ENCODE data around the gene KCNJ9.

DNA sequence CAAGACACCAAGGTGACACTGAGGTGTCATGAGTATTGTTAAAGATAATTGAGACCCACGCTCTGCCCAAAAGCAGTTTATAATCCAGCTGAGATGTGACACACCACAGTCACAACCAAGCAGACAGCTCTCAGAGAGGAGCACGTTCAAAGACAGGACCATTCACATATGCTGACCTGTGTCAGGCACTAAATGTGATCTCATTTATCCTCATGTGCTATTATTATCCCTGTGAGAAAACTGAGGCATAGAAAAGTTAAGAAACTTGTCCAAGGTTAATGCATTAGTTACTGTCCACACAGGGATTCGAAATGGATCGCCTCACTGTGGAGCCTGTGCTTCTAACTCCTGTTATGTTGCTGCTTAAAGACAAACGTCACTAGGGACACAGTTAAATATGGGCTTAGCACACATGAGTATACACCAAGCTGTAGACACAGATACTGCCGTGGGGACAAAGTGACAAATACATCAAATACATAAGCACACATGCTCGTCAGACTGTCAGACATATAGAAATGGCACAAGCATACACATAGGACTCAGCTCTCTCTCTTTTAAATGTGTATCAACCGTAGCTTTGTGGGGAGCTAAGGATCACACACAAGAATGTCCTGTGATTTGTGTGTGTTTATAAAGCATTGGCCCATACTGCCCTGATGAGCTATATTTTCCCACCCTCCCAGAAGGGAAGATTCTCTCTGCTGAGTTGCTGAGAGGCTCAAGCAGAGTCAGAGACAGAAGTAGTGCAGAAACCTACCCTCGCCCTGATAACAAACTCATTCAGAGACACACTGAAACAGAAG is 20.6 kb downstream of the KCNJ9 start:
- TF ChIP-seq, protein P1, sequence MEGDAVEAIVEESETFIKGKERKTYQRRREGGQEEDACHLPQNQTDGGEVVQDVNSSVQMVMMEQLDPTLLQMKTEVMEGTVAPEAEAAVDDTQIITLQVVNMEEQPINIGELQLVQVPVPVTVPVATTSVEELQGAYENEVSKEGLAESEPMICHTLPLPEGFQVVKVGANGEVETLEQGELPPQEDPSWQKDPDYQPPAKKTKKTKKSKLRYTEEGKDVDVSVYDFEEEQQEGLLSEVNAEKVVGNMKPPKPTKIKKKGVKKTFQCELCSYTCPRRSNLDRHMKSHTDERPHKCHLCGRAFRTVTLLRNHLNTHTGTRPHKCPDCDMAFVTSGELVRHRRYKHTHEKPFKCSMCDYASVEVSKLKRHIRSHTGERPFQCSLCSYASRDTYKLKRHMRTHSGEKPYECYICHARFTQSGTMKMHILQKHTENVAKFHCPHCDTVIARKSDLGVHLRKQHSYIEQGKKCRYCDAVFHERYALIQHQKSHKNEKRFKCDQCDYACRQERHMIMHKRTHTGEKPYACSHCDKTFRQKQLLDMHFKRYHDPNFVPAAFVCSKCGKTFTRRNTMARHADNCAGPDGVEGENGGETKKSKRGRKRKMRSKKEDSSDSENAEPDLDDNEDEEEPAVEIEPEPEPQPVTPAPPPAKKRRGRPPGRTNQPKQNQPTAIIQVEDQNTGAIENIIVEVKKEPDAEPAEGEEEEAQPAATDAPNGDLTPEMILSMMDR (IDR thresholded peaks at IDR 0.05; ENCODE audit: low read depth, low read length, missing input control), result no peak
- no peak for TF ChIP-seq RAD21 (IDR thresholded peaks at IDR 0.05)
- no peak for TF ChIP-seq ATF3 (IDR thresholded peaks at IDR 0.05)

All from liver (tissue), 3 donors.